Dermis microvascular lymphatic vessel endothelial cell (primary cell): ENCODE data around the gene DPYSL3. TPM values are rescaled to one million over a fixed set of nuclear protein-coding genes. Genes with fewer than 3 reads are reported as not detected.

Experiments
- DNase-seq, 2 donors: peaks; one replicate each; pipeline versions ENCODE4 v3.0.0 to v3.0.0-alpha.2; 2010; ENCODE audit warnings: low read depth in 2 of 2
- total RNA-seq: library from RNA; depleted of rRNA; stranded (reverse); fragments of >200 nt; gene quantifications from 2 replicates; pipeline ENCODE4 v1.2.1, GENCODE V29; 2014

DPYSL3 gene
- total RNA-seq, 1 donor from 2014 or later = 20.2 TPM

DNA sequence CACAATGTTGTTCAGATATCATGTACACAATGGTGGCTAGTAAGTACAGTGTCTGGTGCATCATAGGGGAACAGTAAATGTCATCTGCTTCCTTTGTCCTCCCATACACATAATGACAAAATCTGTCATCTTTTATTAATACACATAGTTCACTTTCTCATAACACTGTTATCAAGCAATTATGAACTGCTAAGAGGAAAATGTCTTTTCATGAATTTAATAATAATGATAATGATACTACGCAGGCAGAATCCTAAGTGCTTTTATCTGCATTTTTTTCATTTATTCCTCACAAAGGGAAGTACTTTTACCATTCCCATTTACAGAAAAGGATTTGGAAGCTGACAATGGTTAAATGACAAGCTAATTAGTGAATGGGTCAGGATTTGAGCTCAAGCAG lies 35.7 kb downstream of the DPYSL3 start:
- DNase-seq = no peak

DNA sequence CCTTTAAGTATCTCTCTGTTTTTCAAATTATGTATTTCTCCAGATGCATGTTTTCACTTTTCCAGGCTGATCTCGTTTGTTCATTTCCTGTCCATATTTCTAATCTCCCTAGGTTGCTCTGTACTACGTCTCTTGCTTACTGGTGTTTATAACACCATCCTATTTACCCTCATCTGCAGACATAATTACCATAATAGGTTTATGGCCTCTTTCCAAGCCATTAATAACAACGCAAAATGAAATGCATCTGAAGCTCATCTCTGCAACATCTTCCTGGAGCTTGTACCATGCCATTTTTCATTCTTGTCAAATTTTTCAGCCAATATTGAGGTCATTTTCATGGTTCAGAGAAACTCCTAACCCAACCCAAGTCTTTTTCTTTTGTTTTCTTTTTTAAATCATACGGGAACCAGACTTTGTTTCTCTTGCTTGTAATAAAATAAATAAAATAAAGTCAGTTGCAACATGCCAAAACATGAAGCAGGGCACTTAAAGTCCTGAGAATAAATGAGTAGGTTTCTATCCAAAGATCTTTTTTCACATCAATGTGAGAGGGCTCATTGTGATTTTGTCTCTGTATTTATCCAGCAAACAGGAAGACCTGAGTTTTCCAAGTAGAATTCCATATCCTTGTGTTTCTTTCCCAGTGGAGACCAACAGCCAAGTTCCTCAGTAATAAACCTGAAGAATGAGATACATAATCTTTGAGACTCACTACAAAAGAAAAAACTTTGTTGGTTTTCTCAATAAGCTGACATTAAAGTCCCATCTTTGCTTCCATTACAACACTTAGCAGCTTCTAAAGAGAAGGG lies 37.0 kb downstream of the DPYSL3 start:
- peak in 1 of 2 donors; percentile 29 for DNase-seq

DNA sequence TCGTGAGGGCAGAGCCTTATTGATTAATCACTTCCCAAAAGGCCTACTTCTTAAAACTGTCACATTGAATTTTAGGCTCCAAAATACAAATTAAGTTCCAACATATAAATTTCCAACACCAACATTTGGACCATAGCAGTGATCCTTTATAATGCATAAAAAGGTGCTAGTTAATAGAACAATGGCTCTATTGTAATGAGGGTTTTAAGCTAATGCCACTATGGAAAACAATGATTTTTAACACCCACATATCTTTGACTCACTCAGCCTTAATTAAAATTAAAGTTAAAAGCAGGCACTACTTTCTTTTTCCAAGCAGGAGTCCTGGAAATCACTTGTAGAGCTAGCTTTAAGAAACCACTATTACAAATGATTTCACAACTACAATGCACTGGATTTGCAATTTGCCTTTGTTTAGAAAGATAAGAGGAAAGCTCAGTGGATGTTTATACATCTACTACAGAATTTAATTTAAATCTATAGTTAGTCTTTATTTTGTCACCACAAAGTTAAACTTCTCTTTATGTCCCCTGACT lies 41.8 kb downstream of the DPYSL3 start:
- DNase-seq = no peak

DNA sequence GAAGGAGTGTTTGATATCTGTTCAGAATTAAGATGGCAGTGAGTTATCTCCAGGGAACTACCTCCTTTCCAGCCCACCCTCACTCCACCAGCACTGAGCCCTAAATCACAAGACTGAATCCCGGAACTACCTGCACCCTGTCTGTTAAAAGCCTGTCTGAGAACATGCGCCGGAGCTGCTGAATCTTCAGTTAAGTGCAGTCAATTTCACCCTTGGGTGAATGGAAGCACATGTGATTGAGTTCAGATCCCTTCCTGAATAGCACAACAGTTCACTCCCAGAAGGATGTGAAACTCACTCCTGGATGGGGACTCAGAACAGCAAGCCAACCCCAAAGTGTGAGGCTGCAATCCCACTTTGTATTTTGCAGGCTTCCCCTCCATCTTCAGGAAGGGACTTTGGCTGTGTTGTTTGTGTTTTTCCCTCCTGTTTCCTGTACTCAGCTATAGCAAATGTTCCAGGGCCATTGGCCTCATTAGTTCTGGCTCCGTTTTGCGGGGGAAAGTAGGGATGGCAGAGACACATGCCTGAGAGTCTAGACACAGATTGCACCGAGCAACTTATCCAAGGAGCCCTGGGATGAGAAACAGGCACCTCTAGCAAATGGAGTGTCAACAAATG lies 43.4 kb downstream of the DPYSL3 start:
- DNase-seq = peak in 1 of 2 donors; percentile 86

DNA sequence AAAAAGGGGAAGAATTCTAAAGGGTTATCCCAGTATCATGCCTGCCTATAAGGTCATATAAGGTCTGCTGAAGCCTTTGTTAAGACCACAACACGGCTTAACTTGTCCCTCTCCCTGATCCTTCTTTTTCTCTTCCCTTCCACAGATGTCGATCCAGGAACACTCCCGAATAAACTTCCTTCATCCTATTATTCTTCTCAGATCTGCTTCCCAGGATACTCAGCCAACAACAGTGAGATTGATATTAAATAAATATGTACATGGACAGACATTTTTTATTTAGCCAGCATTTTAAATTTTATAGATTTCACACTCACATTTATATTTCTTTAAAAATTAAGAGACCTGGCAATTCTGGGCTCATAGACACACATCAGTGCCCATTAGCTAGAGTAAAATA lies 44.1 kb downstream of the DPYSL3 start:
- DNase-seq = no peak

DNA sequence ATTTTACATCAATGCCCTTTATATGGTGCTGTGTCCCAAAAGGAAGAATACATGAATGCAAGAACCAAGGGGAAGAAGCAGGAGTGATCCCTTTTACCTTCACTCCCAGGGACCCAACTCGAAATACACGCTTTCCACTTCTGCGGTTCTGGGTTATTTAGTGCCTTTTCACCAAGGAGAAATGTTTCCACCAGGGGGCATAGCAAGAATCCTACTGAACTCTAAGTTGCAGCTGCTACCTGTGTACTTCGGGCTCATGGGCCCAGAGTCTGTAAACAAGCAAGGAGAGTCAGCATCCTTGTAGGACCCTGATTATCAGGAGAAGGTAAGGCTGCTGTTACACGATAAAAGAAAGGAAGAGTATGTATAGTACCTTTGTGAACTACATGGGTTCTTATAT lies 45.7 kb downstream of the DPYSL3 start:
- peak; percentile 69 to 86 for DNase-seq

DNA sequence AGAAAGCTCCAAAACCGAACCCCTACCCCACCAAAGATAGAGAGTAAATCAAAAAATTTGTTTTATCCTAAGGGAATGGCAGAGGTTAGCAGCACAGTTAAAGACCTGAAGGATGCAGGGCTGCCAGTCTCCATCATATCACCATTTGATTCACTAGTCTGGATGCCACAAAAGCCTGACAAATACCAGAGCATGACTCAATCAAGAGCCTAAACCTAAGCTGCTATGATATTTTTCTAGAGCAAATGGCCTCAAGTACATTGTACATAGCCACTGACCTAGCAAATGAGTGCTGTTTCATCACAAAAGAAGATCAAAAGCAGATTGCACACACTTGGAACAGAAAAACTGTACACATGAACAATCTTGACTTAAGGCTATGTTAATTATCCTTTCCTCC lies 48.0 kb downstream of the DPYSL3 start:
- no peak for DNase-seq

DNA sequence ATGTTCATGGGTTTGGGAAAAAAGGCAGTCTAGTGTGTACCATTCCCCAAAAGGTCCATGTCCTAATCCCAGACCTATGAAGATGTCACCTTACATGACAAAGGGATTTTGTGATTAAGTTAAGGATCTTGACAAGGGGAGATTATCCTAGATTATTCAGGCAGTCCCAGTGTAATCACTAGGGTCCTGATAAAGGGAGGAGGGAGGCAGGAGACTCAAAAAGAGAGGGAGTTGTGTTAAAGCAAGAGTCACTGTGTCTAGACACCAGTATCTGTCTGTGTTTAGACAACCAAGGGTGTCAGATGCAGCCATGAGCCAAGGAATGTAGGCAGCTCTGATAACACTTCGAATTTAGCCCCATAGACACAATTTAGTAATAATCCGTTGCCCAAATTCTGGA lies 49.5 kb downstream of the DPYSL3 start:
- DNase-seq = no peak

DNA sequence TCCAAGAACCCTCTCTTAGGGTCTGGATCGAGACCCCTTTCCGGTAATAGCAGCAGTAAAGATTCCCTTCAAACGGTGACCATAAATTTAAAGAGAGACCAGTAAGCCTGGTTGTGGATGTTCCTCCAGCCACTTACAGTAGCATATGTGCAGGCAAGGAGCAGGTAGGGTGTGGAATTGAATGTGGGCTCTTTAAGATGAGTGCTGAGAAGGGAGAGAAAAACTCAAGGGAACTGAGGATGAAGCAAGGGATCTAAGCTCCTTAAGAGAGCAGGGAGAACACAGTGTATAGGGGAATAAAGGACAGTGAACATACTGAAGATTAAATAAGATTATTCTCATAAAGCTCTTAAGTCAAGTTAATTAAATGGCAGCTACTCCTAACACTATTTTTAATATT lies 51.3 kb downstream of the DPYSL3 start:
- DNase-seq = no peak

DNA sequence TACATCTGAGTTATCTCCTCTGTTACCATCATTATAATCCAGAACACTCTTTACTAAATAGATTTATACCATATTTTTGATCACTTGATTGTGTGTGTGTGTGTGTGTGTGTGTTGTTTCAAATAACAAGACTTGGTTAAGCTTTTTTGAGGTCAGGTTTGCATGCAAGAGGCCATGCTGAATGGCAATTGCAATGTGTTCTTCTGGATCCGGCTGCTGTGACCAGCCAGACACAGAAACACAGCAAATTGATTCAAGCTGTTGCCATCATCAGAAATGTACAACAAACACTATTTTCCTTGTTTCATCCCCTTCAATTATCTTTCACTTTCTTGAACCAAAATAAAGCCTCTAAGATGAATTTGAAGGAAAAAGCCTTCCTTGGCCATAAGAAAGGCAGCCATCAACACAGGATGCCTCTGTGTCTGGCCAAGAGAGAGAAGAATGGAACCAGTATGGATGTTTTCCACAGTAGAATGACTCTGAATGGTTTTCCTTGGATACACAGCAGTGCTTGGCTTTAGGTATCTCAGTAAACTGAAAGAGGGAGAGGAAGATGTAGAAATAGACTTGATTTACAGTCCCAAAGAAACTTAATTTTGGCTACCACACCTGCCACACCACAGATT lies 53.9 kb downstream of the DPYSL3 start:
- no peak for DNase-seq

DNA sequence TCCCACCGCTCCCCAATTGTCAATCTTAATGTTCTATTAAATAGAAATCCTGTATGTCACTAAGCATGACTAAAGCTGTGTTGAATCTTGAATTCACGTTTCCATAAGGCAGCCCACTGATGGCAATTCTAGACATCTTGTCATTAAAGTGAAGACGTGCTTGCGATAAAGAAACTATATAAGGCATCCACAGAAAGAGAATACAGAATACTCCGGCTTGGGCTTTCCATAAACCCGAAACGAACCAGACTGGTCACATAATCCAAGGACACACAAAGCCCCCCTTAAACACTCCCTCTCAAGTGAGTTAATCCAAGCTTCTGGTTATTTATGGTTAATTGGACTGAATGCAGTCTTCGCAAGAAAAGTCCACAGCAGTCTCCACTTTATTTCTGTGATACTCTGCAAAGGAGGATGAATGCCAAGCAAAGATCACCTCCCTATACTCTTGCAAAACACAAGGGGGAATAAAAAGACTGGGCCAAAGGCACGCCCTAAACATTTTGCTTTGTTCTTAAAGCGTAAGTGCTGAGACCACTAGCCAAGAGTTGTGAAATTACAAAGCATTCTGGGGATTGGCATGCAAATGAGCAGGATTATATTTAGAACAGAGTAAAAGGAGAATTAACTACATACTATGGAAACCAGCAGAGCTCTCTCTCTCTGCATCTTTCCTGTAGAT lies 54.7 kb downstream of the DPYSL3 start:
- DNase-seq = no peak

DNA sequence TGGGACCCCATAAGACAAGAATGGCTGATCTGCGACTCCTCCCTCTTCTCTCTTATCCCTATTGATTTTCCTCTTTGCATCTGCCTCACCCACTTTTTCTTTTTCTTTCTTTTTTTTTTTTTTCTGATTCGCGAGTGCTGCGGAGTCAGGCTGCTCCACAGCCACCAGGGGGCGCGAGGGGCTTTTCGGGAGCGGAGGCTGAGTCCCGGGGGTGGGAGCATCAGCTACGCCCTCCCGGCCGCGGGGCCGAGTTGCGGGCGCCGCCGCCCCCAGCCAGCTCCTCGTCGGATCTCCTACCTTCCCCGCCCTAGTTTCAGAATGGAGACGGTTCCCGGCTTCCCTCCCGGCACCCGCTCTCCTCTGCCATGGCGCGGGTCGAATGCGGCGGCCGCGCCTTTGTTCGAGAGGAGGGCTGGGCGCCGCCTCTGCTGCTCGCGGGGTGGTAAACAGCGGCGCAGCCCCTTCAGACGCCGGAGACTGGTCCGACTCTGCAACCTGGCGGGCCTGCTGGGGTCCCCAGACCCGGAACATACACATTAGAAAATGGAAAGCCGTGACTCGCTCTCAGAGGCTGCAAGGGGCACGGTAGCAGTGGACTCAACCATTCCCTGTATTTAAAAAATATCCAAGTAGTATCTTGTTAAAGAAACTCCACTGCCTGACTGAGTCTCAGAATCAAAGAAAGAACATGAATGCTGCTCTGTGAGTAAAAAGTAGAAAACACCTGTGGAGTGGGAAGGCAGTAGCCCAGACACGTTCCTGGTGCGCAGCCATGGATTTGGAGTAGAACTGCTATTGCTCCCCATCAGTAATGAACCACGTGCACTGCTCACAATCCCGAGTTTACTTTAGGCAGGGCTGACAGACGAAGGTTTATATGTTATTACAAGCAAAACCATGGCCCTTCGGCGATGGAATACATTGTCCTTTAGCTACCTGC lies 55.7 kb downstream of the DPYSL3 start:
- peak; percentile 56 to 89 for DNase-seq

DNA sequence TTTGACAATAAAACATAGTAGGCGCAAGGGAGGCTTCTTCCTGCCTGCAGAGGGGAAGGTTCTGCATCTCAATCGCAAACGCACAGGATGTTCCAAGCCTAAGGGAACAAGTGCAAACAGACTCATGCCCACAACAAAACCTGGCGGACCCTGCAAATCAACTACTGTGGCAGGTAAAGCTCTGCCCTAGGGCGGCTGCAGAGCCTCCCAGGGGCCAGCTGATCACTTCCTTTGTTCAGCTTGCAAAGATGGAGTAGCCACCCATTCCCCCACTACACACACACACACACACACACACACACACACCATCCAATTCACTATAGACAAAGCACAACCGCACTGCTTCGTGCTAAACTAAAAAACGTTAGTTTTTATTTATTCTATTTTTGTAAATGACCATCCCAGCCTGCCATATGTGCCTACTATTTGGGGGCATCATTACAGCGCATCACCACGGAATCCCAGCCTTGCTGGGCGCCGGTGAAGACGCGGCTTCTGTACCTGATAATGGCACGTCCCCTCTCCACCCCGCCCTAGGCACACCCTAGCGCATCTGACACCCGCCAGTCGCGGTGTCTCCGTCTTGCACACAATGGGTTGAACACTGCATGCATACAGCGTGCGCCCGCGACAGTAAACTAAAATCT lies 57.6 kb downstream of the DPYSL3 start:
- DNase-seq = no peak

DNA sequence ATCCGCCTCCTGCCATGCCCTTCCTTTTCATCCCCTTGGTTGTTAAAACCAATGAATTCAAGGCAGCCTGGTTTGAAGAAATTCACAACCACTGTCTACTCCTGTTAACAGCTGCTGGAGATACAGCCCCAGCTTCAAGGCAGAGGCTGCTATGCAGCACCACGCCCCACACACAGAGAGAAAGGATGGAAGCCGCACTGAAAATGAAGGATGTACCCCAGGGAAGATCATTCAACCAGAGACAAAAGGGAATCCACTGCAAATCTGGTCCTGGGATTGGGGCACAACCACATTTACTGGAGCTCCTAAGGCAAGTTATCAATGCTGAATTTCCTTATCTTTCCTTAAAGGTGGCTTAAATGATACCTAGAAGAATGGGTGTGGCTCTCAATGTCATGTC lies 58.7 kb downstream of the DPYSL3 start:
- DNase-seq = no peak

DNA sequence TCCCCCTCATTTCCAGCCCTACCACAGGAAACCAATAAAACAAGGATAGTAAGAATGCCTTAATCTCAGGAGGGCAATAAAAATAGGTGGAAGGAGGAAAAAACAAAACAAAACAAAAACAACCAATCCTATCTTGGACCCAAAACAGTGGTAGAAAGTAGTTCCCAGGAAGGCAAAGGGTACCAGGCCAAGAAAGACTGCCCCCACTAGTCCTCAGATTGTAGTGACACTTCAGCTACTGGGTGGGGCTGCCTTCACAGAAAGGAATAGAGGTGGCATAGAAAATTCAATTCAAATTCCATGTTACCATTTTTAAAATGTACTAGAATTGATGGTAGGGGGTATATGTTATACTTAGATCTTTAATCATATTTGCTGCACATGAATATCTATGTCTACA lies 59.3 kb downstream of the DPYSL3 start:
- DNase-seq = no peak

DNA sequence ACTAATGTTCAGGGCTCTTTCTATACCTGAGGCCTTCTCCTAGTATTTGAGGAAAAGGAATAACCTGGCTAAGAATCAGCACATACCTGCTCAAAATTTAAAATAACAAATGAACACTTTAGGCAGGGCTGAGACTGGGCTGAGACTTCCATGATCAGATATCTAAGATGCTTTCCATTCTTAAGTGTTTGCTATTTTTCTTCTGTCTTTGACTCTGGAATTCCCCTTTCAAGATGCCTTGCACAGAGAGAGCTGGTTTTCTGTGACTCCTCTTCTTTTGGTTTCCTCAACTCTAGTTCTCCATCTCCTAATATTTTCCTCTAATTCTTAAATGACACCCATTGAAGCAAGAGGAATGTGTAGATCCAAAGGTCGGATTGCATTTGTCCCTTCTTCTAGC lies 61.1 kb downstream of the DPYSL3 start:
- DNase-seq = no peak

DNA sequence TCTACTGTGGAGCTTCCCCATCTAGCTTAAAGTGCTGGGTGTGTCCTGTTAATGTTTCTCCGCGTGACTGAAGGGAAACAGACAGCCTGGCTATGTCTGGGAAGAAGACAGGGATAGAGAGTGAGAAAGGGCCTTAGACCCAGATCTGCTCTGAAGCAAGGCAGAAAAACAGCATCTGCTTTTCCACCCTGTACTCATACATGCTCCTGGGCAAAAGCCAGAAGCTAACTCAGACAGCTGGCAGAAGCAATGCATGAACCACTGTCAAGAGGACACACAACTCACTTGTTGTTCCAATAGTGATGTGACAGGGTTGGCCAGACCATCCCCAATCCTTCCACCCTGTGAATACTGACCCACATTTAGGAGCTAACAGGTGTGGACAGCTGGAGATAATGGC lies 63.3 kb downstream of the DPYSL3 start:
- DNase-seq = no peak

DNA sequence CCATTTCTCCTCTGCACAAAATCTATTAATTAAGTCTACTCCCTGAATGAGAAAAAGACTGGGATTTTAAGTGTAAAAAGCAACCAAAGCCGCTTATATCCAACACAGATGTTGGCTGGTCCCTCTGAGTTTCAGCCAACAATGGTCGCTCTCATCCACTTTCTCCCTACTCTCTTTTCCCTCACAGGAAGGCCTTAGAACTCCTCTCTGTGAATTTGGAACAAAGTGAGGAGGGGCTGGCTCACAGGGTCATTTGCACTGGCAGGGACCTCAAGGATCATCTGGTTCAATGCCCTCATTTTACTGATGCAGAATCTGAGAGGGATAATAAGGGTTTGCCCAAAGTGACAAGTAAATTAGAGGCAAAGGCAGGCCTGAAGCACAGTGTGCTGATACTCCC lies 64.0 kb downstream of the DPYSL3 start:
- no peak for DNase-seq

DNA sequence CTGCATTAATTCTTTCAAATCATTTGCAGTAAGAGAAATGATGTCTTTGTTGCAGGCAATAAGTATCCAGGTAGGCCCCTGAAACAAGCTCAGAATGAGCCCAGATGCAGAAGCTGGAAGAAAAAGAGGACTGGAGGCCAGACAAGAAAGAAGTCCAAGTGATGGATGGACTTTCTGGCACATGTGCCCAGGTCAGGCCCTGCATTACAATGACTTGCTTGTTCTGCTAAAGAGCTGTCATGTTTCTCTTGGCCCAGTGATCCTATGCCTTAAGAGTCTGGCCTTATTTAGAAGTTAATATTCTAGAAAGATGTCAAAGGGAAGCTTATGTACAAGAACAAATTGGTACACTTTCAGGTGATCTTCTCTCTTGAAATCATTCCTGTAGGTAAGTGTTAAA lies 64.8 kb downstream of the DPYSL3 start:
- no peak for DNase-seq

DNA sequence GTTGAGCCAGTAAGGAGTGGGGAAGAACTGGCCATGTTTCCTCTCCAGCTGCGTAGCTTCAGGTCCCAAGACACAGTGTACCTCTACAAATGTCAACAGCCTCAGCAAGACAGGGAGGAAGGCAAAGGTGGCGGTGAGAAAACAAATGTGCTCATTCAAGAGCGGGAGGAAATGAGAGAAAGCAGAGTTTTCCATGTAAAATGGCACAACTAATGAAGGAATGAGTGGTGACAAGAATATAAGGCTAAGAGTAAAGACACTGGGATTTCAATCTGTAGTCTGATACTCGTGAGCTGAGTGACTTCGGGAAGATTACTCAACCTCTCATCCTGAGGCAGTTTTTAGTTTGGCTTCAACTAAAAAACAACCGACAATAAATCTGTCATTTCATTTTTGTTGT lies 67.6 kb downstream of the DPYSL3 start:
- DNase-seq = peak in 1 of 2 donors; percentile 42
